Muscle of arm (tissue), 12 donors: ENCODE data around the gene CTNNA1. TPM values are rescaled to one million over a fixed set of nuclear protein-coding genes. Genes with fewer than 3 reads are reported as not detected.
A peak's percentile ranks its signal among the peaks of the same experiment; 100 is the strongest.

ENCODE experiments used
- DNase-seq: peaks from one replicate; pipeline ENCODE4 v3.0.0-alpha.2; 2013
- polyA plus RNA-seq, 12 donors: library from polyadenylated mRNA; unstranded; fragments of 120-200 nt; gene quantifications; one replicate each; pipeline ENCODE4 v1.2.1, GENCODE V29; 2013; ENCODE audit not compliant: insufficient read length in 12 of 12

CTNNA1 gene
- polyA plus RNA-seq, 12 donors: 222 to 353 (median 279) TPM; not detected in 1

DNA sequence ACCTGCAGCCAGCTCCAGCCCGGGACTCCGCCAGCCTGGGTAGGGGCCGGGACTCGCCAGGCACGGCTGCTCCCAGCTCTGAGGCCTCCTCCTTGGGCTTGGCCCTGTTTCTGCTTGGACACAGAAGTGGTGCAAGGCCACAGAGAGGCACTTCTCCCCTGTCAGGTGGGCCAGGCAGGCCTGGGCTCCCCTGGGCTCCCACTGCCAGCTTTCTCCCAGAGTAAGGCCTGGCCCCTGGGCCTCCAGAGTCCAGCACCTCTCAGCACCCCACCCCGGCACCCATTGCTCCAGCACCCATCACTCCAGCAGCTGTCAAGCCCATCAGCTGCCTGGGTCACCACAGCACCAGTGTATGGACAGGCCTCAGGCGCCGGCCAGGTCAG lies 193.0 kb downstream of the CTNNA1 start:
- DNase-seq: no peak

- no peak for DNase-seq
Observed at GRCh38 chr5:138946831-138947560, 193.8 kb downstream of the CTNNA1 start.

DNA sequence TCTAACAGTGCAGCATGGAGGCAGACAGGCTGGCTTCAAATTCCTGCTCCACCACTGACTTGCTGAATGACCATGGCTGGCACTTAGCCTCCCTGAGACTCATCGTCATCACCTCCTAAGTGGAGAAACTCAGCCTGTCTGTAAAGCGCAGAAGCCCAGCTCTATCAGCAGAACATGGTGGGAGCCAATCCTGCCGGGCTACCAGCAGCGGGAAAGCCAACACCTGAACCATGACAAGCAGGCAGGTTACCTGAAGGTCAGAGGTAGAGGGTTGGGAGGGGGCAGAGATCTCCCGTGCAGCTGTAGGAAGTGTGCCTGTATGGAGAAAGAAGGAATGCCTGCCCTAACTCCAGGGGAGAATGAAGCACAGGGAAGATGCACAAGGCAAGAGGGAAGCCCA lies 194.6 kb downstream of the CTNNA1 start:
- no peak for DNase-seq

GRCh38 chr5:138948471-138949222 lies 195.4 kb downstream of the CTNNA1 start:
- DNase-seq: no peak

- no peak for DNase-seq
Observed at GRCh38 chr5:138949223-138949574, 196.0 kb downstream of the CTNNA1 start.

DNA sequence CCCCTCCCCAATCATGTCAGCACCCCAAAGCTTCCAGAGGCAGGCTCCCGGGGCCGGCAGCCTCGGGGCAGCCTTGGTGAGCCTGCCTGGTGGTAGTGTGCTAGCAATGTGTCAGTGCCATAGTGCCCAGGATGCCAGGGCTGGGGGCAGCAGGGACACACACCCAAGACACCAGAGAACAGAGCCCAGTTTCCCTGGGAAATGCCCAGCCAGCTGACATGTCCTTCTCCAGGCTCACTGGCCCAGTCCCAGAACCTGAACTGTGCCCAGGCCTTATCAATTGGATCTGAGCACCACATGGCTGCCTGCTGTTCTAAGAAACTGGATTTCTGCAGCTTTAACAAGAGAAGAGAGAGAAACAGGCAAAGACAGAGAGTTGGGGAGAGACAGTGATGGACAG lies 196.8 kb downstream of the CTNNA1 start:
- no peak for DNase-seq

DNA sequence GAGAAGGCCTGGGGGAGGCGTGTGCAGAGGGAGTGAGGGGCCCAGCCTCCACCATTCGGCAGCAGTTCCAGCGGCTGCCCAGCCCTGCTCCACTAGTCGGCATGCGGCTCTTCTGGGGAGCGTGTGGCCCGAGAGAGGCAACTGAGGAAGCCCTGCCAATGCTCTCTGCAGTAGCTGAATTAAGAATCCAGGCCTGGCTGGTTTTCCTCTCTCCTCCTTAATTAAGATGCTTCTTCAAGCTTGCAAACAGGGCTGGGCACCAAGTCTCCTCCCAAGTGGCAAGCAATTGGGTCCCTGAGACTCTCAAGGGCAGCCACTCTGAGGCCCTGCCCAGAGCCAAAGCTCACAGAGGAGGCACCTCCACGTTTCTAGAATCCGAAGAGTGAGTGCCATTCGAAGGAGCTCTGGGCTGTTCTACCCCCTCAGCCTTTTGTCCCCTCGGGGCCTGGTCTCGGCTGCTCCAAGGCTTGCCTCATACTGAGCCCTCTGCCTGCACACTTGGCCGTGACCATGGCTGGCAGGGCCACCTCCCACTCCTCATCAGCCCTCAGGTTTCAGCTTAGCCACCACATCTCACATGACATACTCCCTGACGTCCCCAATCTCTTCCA lies 197.3 kb downstream of the CTNNA1 start:
- DNase-seq: no peak

DNA sequence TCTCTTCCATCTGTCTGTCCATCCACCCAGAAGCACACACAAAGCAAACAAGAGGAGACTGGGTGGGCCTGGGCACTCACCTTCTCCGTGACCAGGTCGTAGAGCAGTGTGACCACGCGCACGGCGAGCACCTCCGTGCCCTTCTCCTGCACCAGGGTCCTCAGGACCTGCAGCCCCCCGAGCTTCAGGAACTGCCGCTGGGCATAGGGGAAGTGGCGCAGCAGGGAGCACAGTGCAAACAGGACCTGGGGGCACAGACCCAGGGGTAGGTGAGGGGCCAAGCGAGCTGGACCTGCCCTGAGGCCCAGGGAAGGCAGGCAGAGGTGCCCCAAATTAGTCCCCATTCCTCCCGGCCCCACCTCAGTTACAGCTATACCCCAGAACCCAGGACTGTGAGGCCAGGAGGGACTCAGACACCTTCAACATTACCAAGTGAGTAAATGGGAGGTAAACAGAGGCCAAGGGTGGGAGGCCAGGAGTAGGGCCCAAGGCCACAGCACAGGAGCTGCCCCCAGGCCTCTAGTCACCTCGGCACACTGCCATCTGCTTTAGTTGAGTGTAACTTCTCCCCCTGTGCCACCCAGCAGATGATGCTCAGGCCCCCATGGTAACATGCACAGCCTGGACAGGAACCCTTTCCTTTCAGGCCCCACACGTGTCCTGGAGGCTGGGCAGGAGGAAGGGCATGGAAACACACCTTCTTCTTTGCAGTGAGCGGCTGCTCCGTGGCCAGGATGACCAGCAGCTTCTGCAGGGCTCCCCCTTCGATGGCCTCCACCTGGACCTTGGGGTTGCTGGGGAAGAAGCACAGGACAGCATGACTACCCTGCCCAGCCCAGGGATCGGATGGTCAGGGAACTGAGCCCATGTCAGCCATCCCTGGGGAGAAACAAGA lies 198.1 kb downstream of the CTNNA1 start:
- DNase-seq: no peak

DNA sequence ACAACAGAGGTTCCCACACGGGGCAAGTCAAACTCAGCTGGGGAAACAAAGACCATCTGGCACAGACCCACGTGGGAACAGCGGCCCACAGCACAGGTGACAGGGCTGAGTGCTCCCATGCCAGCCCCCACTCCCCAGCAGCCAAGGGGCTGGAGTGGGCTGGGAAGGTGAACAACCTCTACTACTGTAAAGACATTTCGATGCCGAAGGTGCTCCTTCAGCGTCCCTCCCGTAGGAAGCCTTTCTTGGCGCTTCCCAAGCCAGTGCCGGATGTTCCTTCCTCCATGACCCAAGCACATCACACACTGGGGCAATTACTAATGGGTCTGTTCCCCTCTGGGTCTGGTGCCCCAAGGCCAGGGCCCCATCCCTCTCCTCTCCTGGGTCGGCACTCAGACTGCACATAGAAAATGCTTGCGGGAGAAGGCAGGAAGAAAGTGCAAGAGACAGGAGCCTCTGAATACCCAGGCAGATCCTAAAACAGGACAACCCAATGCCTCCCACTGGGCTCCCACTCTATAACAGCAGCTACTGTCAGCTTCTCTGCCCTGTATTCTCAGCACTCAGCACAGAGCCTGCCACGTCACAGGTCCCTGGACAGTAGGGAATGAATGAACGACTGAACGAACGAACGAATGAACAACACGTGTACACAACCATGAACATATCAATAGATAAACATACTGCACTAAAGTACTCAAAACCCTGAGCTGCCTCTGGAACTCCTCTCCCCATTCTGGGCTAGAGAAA lies 198.9 kb downstream of the CTNNA1 start:
- no peak for DNase-seq

GRCh38 chr5:138952962-138953361 lies 199.7 kb downstream of the CTNNA1 start:
- DNase-seq: no peak

- DNase-seq: peak; percentile 51
Observed at GRCh38 chr5:138953387-138954256, 200.4 kb downstream of the CTNNA1 start.

- no peak for DNase-seq
Observed at GRCh38 chr5:138954257-138955012, 201.2 kb downstream of the CTNNA1 start.

DNA sequence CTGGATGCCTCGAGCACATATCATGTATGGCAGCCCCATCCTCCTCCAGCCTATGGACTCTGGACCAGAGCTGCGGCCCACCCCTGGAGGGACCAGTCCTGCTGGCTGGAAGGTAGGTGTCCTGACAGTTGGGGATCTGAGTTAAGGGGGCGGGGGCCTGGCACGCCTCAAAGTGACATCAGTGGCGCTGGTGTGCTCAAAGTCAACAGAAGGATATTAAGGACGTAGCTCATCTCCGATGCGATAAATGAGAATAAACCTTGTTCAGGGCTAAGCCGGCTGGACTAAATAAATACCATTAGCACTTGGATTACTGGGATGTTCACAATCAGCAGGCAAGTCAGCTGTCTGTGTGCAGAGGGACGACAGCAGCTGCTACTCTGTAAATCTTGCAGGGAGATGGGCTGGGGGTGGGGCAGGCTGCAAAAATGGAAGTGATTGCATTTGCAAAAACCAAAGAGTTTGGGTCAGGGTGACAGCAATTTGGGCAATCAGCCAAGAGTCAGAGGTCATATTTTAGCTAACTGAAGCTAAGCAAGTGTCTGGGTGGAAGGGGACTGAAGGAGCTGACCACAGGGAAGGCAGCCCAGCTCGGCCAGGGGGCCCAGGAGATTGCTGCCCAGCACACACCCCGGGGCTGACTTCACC lies 201.9 kb downstream of the CTNNA1 start:
- peak; percentile 50 for DNase-seq

DNA sequence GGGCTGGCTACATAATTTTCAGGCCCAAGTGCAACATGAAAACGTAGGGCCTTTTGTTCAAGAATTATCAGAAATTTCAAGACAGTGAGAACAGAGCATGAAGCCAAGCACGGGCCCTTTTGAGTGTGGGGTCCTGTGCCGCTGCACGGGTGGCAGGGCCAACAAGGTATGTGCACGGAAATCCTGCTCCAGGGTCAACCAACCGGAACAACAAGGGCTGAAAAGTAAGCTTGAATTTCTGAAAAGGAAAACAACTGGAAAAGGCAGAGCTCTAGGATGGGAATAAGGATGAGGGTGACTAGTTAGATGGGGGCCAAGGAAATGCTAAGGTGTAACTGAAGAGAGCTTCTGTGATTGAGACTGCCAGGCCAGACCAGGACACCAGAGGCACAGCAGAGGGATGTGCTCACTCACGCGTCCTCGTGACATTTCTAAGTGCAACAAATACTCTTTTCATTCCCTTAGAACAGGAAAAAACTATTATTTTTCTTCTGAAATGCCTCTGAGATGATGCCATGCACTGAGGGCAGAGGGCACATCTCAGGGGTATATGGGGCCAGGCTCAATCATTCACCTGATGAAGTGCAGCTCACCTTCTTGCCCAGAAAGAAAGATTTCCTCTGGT lies 202.6 kb downstream of the CTNNA1 start:
- DNase-seq: no peak

DNA sequence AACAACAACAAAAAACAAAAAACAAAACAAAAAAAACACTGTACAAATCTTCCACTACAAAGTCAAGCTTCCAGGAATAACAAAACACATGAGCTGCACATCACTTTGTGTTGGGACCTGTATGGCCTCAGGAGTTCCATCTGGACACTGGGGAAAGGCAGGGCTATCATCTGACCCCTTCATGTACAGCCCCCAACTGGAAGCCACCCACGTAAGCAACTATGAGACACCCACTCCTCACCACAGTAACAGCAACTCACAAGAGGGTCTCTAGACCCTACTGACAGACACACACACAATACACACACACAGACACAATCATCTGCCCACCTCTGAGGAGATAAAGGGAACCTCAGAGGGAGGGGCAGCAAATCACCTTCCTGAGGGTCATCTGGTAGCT lies 203.6 kb downstream of the CTNNA1 start:
- no peak for DNase-seq

DNA sequence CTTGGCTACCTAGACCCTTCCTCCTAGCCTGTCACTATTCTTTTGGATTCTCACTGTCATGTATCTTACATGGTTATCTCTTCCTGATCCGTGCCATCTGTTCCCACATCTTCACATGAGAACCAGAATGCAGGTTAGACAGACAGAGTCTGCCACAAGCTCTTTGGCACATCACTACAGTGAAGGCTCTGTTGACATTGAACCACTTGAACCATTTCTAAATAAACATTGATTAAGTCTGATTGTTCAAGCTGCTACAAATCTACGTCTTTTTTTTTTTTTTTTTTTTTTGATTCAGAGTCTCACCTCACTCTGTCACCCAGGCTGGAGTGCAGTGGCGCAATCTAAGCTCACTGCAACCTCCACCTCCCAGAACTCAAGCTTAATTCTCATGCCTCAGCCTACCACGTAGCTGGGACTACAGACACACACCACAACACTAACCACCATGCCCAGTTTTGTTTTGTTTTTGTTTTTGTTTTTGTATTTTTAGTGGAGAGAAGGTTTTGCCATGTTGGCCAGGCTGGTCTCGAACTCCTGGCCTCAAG lies 207.0 kb downstream of the CTNNA1 start:
- DNase-seq: no peak

DNA sequence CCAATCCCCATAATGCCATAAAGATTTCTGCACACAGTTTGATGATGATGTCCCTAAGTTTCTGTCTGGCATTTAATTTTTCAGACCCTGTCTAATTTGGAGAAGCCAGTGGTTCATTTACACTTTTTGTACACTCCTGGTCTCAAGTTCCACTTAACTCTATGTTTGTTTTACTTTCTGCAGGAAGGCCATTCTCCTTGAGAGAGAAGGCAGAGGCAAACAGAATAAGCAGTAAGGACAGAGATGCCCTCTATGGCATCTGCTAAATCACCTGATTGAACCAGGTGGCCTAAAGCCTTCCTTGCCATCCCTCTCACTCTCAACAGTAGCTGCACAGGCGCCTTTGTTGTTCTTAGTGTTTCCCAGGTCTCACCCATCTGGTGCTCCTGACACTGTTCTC lies 208.0 kb downstream of the CTNNA1 start:
- DNase-seq: no peak

DNA sequence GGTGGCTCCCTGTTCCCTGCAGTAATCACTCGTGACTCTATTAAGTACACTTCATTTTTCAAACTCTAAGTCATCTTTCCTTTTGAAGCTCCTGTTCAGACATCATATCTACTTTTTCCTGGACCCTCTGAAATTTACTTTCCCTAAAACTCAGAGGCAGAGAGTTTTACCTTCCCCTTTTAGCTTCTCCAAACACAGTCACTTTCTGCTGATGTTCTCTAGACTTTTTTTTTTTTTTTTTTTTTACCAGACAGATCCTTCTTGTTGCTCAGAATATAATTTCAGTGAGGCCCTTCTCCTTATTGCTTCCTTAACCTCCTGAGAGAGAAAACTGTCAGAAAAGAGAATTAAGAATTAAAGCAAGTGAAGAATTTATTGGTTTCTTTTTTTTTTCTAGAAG lies 208.5 kb downstream of the CTNNA1 start:
- DNase-seq: no peak
